Ectodermal cell (in vitro differentiated cells): ENCODE measurements around the gene ZNF74.
"Not testable (repeated sequence)": the region's sequence is repeated elsewhere in the genome, so short reads cannot be mapped to it uniquely, and the experiment has no call there.

Experiments
- H3K27ac ChIP-seq: 2 replicates; pipeline ENCODE4 v1.7.0; 2013; ENCODE audit warnings: mild to moderate bottlenecking, low read depth, low read length; ENCODE audit not compliant: insufficient read depth, poor library complexity, severe bottlenecking
- H3K27me3 ChIP-seq: 2 replicates; pipeline ENCODE4 v1.7.0; 2013; ENCODE audit warnings: mild to moderate bottlenecking, low read length; ENCODE audit not compliant: insufficient read depth, control insufficient read depth, poor library complexity, severe bottlenecking
- H3K36me3 ChIP-seq: one replicate; pipeline ENCODE4 v1.7.0; 2013; ENCODE audit warnings: low read length; ENCODE audit not compliant: control insufficient read depth, insufficient read depth
- H3K4me1 ChIP-seq: one replicate; pipeline ENCODE4 v1.7.0; 2013; ENCODE audit warnings: low read length; ENCODE audit not compliant: control insufficient read depth, insufficient read depth
- H3K4me3 ChIP-seq: 2 replicates; pipeline ENCODE4 v1.7.0; 2013; ENCODE audit warnings: low read depth, low read length, control low read depth; ENCODE audit not compliant: insufficient read depth
- H3K9me3 ChIP-seq: 2 replicates; pipeline ENCODE4 v1.7.0; 2013; ENCODE audit warnings: mild to moderate bottlenecking, low read length, moderate library complexity; ENCODE audit not compliant: control insufficient read depth
- WGBS, 2 experiments: methylation state at CpG; one replicate each; pipeline ENCODE4 v1.1.7; 2013; ENCODE audit warnings: missing lambda C conversion rate in 2 of 2; 5-methylcytosine and 5-hydroxymethylcytosine counted together

The ZNF74 gene

GRCh38 chr22:20406686-20407408, 12.9 kb downstream of the ZNF74 start:
- Histone ChIP-seq H3K4me1 (no peaks in the 10 kb centered on the region), H3K27ac (no peak overlapping the region), H3K9me3 (no peaks in the 10 kb centered on the region), H3K4me3 (no peak overlapping the region), H3K27me3 (no peaks in the 10 kb centered on the region), H3K36me3 (peaks cover 30% of the 10 kb centered on the region)
- WGBS, 2 experiments = 95 to 96% methylated on average over 13 of the region's 13 CpGs

GRCh38 chr22:20407829-20408228, 13.9 kb downstream of the ZNF74 start:
- H3K27ac ChIP-seq = no peak overlapping the region
- H3K4me3 ChIP-seq = no peak overlapping the region
- peaks cover 28% of the 10 kb centered on the region for H3K36me3 ChIP-seq
- 90 to 94% methylated on average over 3 of the region's 3 CpGs for WGBS, 2 experiments
- H3K9me3 ChIP-seq = no peaks in the 10 kb centered on the region
- H3K27me3 ChIP-seq = no peaks in the 10 kb centered on the region
- no peaks in the 10 kb centered on the region for H3K4me1 ChIP-seq

GRCh38 chr22:20408891-20409290, 14.9 kb downstream of the ZNF74 start:
- Histone ChIP-seq H3K9me3 (no peaks in the 10 kb centered on the region), H3K36me3 (peaks cover 22% of the 10 kb centered on the region), H3K4me1 (no peaks in the 10 kb centered on the region), H3K27me3 (no peaks in the 10 kb centered on the region), H3K27ac (no peak overlapping the region), H3K4me3 (no peak overlapping the region)
- 96 to 99% methylated on average over 4 of the region's 4 CpGs for WGBS, 2 experiments

GRCh38 chr22:20409385-20409784, 15.4 kb downstream of the ZNF74 start:
- not testable (repeated sequence) for H3K4me3 ChIP-seq, H3K27me3 ChIP-seq, H3K9me3 ChIP-seq, H3K4me1 ChIP-seq, H3K27ac ChIP-seq
- WGBS, 2 experiments = 94 to 99% methylated on average over 2 to 3 of the region's 3 CpGs
- peaks cover 22% of the 10 kb centered on the region for H3K36me3 ChIP-seq

- Histone ChIP-seq H3K36me3 (peaks cover 3% of the 10 kb centered on the region), H3K27ac (no peak overlapping the region), H3K27me3 (no peaks in the 10 kb centered on the region), H3K4me3 (no peak overlapping the region), H3K4me1 (no peaks in the 10 kb centered on the region), H3K9me3 (no peaks in the 10 kb centered on the region)
- 83 to 86% methylated on average over 10 of the region's 10 CpGs for WGBS, 2 experiments
Measured at GRCh38 chr22:20412474-20413216, 18.7 kb downstream of the ZNF74 start.

- 93 to 94% methylated on average over 9 of the region's 9 CpGs for WGBS, 2 experiments
- H3K36me3 ChIP-seq = no peaks in the 10 kb centered on the region
- no peaks in the 10 kb centered on the region for H3K9me3 ChIP-seq
Measured at GRCh38 chr22:20413217-20414058, 19.5 kb downstream of the ZNF74 start.

GRCh38 chr22:20414059-20414440, 20.1 kb downstream of the ZNF74 start:
- Histone ChIP-seq H3K27ac (no peak overlapping the region), H3K9me3 (no peaks in the 10 kb centered on the region), H3K4me3 (no peak overlapping the region), H3K36me3 (no peaks in the 10 kb centered on the region), H3K27me3 (peaks cover 8% of the 10 kb centered on the region), H3K4me1 (no peaks in the 10 kb centered on the region)
- 85 to 89% methylated on average over 5 of the region's 5 CpGs for WGBS, 2 experiments

More at GRCh38 chr22:20413217-20414058, 19.5 kb downstream of the ZNF74 start:
- Histone ChIP-seq H3K4me3 (no peak overlapping the region), H3K27me3 (peaks cover 3% of the 10 kb centered on the region), H3K27ac (no peak overlapping the region), H3K4me1 (no peaks in the 10 kb centered on the region)

GRCh38 chr22:20414450-20414849, 20.5 kb downstream of the ZNF74 start:
- Histone ChIP-seq H3K27me3 (peaks cover 8% of the 10 kb centered on the region), H3K9me3 (no peaks in the 10 kb centered on the region), H3K4me3 (no peak overlapping the region), H3K27ac (no peak overlapping the region), H3K36me3 (no peaks in the 10 kb centered on the region), H3K4me1 (no peaks in the 10 kb centered on the region)
- WGBS, 2 experiments = 82 to 89% methylated on average over 3 of the region's 3 CpGs

GRCh38 chr22:20415241-20415640, 21.3 kb downstream of the ZNF74 start:
- H3K36me3 ChIP-seq, H3K27me3 ChIP-seq, H3K4me3 ChIP-seq, H3K27ac ChIP-seq, H3K4me1 ChIP-seq, H3K9me3 ChIP-seq: not testable (repeated sequence)
- 84 to 93% methylated on average over 3 of the region's 3 CpGs for WGBS, 2 experiments

- 92 to 94% methylated on average over 3 of the region's 3 CpGs for WGBS, 2 experiments
- H3K27ac ChIP-seq, H3K4me3 ChIP-seq, H3K27me3 ChIP-seq, H3K9me3 ChIP-seq, H3K36me3 ChIP-seq, H3K4me1 ChIP-seq: not testable (repeated sequence)
Measured at GRCh38 chr22:20415699-20416098, 21.7 kb downstream of the ZNF74 start.
